CD4-positive, alpha-beta T cell (primary cell): ENCODE results near the gene SFSWAP. TPM values are rescaled to one million over a fixed set of nuclear protein-coding genes. Genes with fewer than 3 reads are reported as not detected.

Experiments used
- ATAC-seq: fragments of 200-7000 bp; cut with Tn5 transposase; one replicate; pipeline ENCODE4 v1.10.0; 2022; ENCODE audit warnings: mild to moderate bottlenecking; ENCODE audit not compliant: poor library complexity
- CTCF ChIA-PET: fragments of 350-600 bp; sonication (Branson Sonifier 250); formaldehyde crosslinking; loops from one replicate; lab custom pipeline; 2021; ENCODE audit warnings: antibody characterized with exemption, inconsistent platforms; lab: Charles Lee
- POLR2A ChIA-PET: fragments of 350-600 bp; sonication (Branson Sonifier 250); formaldehyde crosslinking; loops from one replicate; lab custom pipeline; 2021; ENCODE audit warnings: antibody characterized with exemption, inconsistent platforms; lab: Charles Lee
- DNase-seq, 14 experiments: peaks; one replicate each; pipeline ENCODE4 v3.0.0-alpha.2; 2013 to 2020; ENCODE audit warnings: mixed read lengths in 2 of 14
- H3K27ac ChIP-seq, 2 donors: one replicate each; pipeline versions ENCODE4 v1.5.1 to v1.7.0; 2013; ENCODE audit warnings: low read length in 2 of 2, low read depth in 1 of 2, mild to moderate bottlenecking in 1 of 2
- H3K27me3 ChIP-seq, 2 experiments: 1 replicate in 1 of 2; 2 replicates in 1 of 2; pipeline versions ENCODE4 v1.6.1 to v1.7.0; 2013; ENCODE audit warnings: low read length in 2 of 2, control low read depth in 1 of 2, mild to moderate bottlenecking in 1 of 2, moderate library complexity in 1 of 2; ENCODE audit not compliant: insufficient read depth in 2 of 2, control insufficient read depth in 1 of 2
- H3K36me3 ChIP-seq: one replicate; pipeline ENCODE4 v1.6.1; 2013; ENCODE audit warnings: low read length, control low read depth; ENCODE audit not compliant: insufficient read depth
- H3K4me1 ChIP-seq: one replicate; pipeline ENCODE4 v1.6.1; 2013; ENCODE audit warnings: low read length, control low read depth; ENCODE audit not compliant: insufficient read depth
- H3K4me3 ChIP-seq: one replicate; pipeline ENCODE4 v1.5.1; 2013; ENCODE audit warnings: mild to moderate bottlenecking, low read length, moderate library complexity
- H3K9me3 ChIP-seq, 2 experiments: 1 replicate in 1 of 2; 2 replicates in 1 of 2; pipeline versions ENCODE4 v1.6.1 to v1.7.0; 2013; ENCODE audit warnings: low read length in 2 of 2, mild to moderate bottlenecking in 2 of 2, control low read depth in 1 of 2, moderate library complexity in 1 of 2; ENCODE audit not compliant: control insufficient read depth in 1 of 2, insufficient read depth in 1 of 2
- H3K27ac Mint-ChIP-seq: one replicate; pipeline ENCODE4 v1.8.0; 2020; ENCODE audit warnings: mixed read lengths
- H3K27me3 Mint-ChIP-seq: one replicate; pipeline ENCODE4 v1.8.0; 2021; ENCODE audit warnings: mixed read lengths
- H3K36me3 Mint-ChIP-seq: one replicate; pipeline ENCODE4 v1.8.0; 2021; ENCODE audit warnings: low read depth, mixed read lengths
- H3K4me1 Mint-ChIP-seq: one replicate; pipeline ENCODE4 v1.8.0; 2021; ENCODE audit warnings: low read depth, mixed read lengths
- H3K4me3 Mint-ChIP-seq: one replicate; pipeline ENCODE4 v1.8.0; 2020; ENCODE audit warnings: mild to moderate bottlenecking, mixed read lengths
- H3K9me3 Mint-ChIP-seq: one replicate; pipeline ENCODE4 v1.8.0; 2020; ENCODE audit warnings: mixed read lengths
- CTCF ChIP-seq: fragments of 200-600 bp; IDR thresholded peaks from one replicate; pipeline ENCODE4 v1.8.0; 2022; ENCODE audit warnings: antibody characterized with exemption, mild to moderate bottlenecking
- intact Hi-C, 2 experiments: fragments of 100-400 bp; cut with DNase I in 1 of 2; cut with micrococcal nuclease in 1 of 2; formaldehyde crosslinking; loops; one replicate each; pipeline versions ENCODE4 v1.15.1 to v1.9.0; 2023 to 2025; cut with DNase I, micrococcal nuclease
- total RNA-seq, 174 experiments: library from RNA in 2 of 174; stranded (reverse) in 2 of 174; gene quantifications; one replicate each; pipeline ENCODE4 v1.2.3 and lab custom pipeline; 2021 to 2026

SFSWAP gene
- total RNA-seq, 2 experiments from 2014 or later = 88.7 to 98.4 TPM

DNA sequence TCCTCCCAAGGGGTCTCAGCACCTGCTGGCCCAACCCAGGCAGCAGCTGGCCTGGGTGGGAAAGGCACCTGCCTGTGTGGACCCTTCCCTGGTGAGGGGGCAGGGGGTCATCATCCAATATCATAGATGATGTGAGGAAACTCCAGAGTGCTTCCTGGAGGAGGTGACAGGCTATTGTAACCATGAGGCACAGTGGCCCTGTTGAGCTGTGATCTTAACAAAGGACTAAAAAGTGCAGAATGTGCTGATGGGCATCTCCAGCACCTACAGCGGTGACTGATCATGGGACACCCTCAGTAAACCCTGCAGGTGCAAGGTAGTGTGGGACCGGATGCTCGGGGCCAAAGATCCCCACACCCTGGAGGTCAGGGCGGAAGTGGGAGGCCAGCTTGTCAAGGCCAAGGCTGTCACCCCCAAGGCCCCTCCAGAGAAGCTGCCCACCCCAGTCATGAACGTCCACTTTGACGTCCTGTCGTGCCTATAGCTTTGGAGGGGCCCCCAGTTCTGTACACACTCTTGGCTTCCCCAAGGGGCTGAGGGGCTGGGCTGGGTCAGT lies 124.8 kb downstream of the SFSWAP start:
- peak in 1 of 14 experiments; percentile 2 for DNase-seq
- peaks cover 6 to 8% of the 10 kb centered on the region in 2 experiments for H3K27me3 ChIP-seq
- TF ChIP-seq CTCF = no peak
- Mint-ChIP-seq H3K36me3 (no peaks in the 10 kb centered on the region), H3K27ac (no peak overlapping the region), H3K9me3 (no peaks in the 10 kb centered on the region), H3K4me3 (no peak overlapping the region), H3K4me1 (peaks cover 6% of the 10 kb centered on the region), H3K27me3 (peaks cover 19% of the 10 kb centered on the region)
- no peak overlapping the region for H3K27ac ChIP-seq
- ChIA-PET POLR2A (interaction anchor here (0.6 kb wide), 1 partner anchor 94 kb away, joined by 3 read pairs; no protein-coding TSS in a partner anchor), CTCF (interaction anchor here (0.7 kb wide), 1 partner anchor 731 kb away, joined by 4 read pairs; no protein-coding TSS in a partner anchor)
- no peaks in the 10 kb centered on the region for H3K36me3 ChIP-seq
- H3K4me3 ChIP-seq = no peak overlapping the region
- peaks cover 0 to 3% of the 10 kb centered on the region in 2 experiments for H3K9me3 ChIP-seq
- intact Hi-C loops = loop anchor here (5.0 to 10.0 kb wide), 3 partner anchors 109 to 731 kb away; partner anchors contain the start of gene EP400 (in 1 of the 2)
- no peak for ATAC-seq
- H3K4me1 ChIP-seq = peaks cover 4% of the 10 kb centered on the region

DNA sequence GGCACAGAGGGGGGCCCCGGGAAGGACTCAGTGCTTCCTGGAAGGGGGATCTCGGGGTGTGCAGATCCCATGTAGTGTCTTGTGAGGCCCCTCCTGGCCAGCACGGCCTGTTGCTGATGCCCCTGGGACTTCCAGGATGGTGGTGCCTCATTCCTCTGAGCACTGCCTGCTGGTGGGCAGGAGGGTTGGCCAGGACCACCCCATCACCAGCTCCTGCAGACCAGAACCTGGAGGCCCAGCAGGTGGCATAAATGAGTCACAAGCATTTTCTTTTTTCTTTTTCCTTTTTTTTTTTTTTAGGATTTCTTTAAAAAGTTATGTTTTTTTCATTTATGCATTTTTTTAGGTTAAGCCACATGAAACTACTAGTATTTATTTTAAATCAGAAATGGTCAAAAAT lies 125.3 kb downstream of the SFSWAP start:
- ChIA-PET CTCF (interaction anchor here (0.7 kb wide), 1 partner anchor 732 kb away, joined by 4 read pairs; no protein-coding TSS in a partner anchor), POLR2A (interaction anchor here (0.6 kb wide), 1 partner anchor 94 kb away, joined by 3 read pairs; no protein-coding TSS in a partner anchor)
- H3K4me1 Mint-ChIP-seq = peaks cover under 1% of the 10 kb centered on the region
- DNase-seq (peak in 1 of 14 experiments; percentile 34), ATAC-seq (no peak)
- H3K4me3 Mint-ChIP-seq = no peak overlapping the region
- Histone ChIP-seq H3K27ac (no peak overlapping the region), H3K4me1 (no peaks in the 10 kb centered on the region), H3K4me3 (no peak overlapping the region), H3K36me3 (no peaks in the 10 kb centered on the region), H3K9me3 (no peaks in the 10 kb centered on the region), H3K27me3 (peaks cover under 1 to 4% of the 10 kb centered on the region in 2 experiments)
- H3K27me3 Mint-ChIP-seq = peaks cover 14% of the 10 kb centered on the region
- peak; percentile 46 for TF ChIP-seq CTCF
- no peak overlapping the region for H3K27ac Mint-ChIP-seq
- no peaks in the 10 kb centered on the region for H3K9me3 Mint-ChIP-seq
- no peaks in the 10 kb centered on the region for H3K36me3 Mint-ChIP-seq
- intact Hi-C loops = loop anchor here (5.0 to 10.0 kb wide), 3 partner anchors 109 to 731 kb away; partner anchors contain the start of gene EP400 (in 1 of the 2)

- TF ChIP-seq CTCF = no peak
- H3K4me3 ChIP-seq = no peak overlapping the region
- no peak for ATAC-seq
- no peak overlapping the region for H3K27ac ChIP-seq
- POLR2A ChIA-PET = no interaction called here
- intact Hi-C loops = loop anchor here (5.0 to 10.0 kb wide), 3 partner anchors 108 to 732 kb away; partner anchors contain the start of gene EP400 (in 1 of the 2)
- no peaks in the 10 kb centered on the region for H3K36me3 ChIP-seq
- no peaks in the 10 kb centered on the region for H3K36me3 Mint-ChIP-seq
- CTCF ChIA-PET = no interaction called here
- H3K9me3 Mint-ChIP-seq = no peaks in the 10 kb centered on the region
- H3K9me3 ChIP-seq = no peaks in the 10 kb centered on the region
- no peaks in the 10 kb centered on the region for H3K4me1 Mint-ChIP-seq
- no peak overlapping the region for H3K27ac Mint-ChIP-seq
- H3K27me3 Mint-ChIP-seq = peaks cover 9% of the 10 kb centered on the region
- H3K27me3 ChIP-seq = no peaks in the 10 kb centered on the region
- DNase-seq = peak in 1 of 14 experiments; percentile 4
- H3K4me1 ChIP-seq = no peaks in the 10 kb centered on the region
- no peak overlapping the region for H3K4me3 Mint-ChIP-seq
Observed at GRCh38 chr12:131836714-131837397, 126.0 kb downstream of the SFSWAP start.
